Middle frontal gyrus (tissue), 1 donor: ENCODE data around the gene CALHM6.
A peak's percentile ranks its signal among the peaks of the same experiment; 100 is the strongest.

ENCODE experiments used
- DNase-seq: peaks from one replicate; pipeline ENCODE4 v3.0.0-alpha.2; 2015; ENCODE audit warnings: low spot score; ENCODE audit errors: extremely low spot score

The CALHM6 gene

GRCh38 chr6:116445102-116445501 lies 16.1 kb upstream of the CALHM6 start:
- DNase-seq = no peak

DNA sequence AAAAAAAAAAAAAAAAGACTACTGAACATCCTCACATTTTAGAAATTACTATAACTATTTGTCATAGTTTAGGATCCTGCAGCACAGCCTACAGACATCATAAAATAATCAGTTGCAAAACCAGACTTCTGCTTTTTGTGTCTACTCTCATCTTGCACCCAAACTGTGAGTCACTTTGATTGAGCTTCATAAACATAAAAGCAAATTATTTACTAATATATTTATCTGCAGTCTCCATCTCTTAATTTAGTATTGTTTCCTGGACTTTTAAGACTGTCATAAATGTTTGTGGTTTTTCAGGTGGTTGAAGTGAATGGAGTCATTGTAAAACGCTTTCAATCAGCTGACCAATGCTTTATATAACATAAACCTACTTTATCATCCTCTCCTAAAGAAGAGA lies 14.8 kb upstream of the CALHM6 start:
- DNase-seq = no peak

GRCh38 chr6:116447052-116447451 lies 14.1 kb upstream of the CALHM6 start:
- no peak for DNase-seq

GRCh38 chr6:116447496-116448011 lies 13.6 kb upstream of the CALHM6 start:
- DNase-seq = no peak

DNA sequence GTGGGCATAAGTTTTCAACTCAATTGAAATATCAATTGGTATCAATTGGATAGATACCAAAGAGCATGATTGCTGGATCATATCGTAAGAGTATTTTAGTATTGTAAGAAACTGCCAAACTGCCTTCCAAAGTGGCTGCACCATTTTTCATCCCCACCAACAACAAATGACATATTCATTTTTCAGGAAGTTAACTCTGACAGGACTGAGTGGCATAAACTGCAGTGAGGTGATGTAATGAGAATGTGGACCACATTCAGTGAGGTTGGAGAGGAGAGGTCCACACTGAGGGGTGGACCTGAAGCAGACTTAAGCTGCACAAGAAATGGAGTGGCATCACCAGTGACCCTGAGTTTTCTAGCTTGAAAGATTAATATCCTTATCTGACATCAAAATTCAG lies 11.6 kb upstream of the CALHM6 start:
- DNase-seq = no peak

- no peak for DNase-seq
These were observed 10.9 kb upstream of the CALHM6 start for GRCh38 chr6:116450185-116450710.

DNA sequence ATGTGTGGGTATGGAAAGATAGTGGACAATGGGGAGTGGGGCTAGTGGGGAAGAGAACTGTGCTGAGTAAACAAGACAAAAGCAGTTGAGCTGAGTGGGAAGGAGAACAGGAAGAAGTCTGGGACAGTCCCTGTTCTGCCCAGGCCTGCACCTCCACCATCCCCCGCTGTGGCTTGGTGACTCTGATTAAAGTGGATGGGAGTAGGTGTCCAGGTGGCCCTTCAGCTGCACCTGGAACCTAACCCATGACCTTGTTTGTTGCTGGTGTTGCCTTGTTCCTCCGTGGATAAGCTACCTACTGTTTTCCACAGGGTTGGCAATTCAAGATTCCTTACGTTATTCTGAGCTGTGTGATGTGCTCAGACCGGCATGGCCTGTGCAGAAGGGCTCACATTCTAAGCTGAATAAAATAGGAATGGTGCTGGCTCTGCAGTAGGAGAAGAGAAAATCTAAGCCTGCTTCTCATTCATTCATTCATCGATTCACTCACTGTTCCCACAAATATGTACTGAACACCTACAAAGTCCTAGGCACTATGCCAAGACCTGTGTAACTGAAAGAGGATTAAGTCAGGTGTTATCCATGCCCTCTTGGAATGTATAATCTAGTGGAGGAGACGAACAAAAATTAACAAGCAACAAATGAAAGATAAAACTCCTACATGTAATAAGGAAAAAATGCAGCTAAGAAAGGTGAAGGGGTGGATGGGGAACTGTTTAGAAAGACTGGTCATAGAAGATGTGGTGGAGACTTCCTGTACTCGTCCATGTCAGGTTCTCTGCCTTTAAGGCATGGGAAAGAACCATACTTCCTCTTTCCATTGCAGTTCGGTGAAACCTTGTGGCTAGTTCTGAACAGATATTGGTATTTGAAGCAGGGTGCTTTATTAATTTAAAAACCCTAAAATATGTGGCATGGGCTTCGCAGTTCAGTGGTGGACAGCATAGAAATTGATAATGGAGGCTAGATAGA lies 10.1 kb upstream of the CALHM6 start:
- DNase-seq = no peak

GRCh38 chr6:116451916-116452315 lies 9.3 kb upstream of the CALHM6 start:
- no peak for DNase-seq

DNA sequence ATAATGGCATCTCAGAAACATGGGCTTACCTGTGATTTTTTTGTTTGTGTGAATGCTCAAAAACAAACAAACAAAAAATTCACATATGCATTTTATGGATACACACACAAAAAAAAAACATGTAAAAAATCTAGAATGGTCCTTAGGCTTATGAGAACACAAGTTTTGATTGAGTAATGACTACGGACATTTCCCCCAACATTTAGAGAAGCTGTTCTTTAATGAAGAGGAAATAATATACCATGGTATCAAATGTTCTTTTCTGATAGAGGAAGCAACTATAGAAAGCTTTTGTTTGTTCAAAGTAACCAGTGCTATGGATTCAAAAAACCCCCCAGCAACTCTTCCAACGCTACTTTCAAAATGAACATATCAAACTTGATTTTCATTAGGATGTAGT lies 8.6 kb upstream of the CALHM6 start:
- DNase-seq = no peak

- DNase-seq = no peak
These were observed 5.1 kb upstream of the CALHM6 start for GRCh38 chr6:116456106-116456505.

DNA sequence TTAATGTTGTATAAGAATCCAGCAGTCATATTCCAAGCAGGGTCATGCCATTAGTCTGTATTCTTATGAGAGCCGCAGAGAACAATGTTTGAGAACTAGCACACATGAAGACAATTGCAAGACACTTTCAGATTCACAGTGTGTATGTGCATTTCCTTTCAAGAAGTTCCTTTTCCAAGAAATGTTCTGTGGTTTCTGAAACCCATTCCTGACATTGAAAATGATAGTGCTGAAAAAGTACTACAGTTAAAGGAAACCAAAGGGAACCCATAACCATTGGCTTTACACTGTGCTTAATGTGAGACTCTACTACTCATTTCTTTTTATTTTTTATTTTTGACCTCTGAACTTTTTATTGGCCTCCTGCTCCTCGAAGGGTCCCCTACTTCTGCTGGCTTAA lies 4.2 kb upstream of the CALHM6 start:
- no peak for DNase-seq

DNA sequence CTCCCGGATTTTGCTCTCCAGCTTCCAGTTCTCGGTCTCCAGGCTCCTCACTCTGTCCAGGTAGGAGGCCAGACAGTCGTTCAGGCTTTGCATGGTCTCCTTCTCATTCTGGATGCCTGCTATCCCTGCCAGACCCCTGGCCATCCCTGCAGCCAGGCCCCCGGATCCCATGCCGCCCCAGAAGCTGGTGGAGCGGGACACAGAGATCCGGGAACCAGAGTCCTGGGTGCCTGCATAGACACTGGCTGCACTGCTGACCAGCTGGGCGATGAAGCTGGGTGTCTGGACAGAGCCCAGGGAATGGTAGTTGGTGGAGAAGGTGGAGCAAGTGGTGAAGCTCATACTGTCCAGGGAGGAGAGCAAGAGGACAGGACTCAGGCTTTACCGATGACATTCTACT lies 2.9 kb upstream of the CALHM6 start:
- DNase-seq = no peak

DNA sequence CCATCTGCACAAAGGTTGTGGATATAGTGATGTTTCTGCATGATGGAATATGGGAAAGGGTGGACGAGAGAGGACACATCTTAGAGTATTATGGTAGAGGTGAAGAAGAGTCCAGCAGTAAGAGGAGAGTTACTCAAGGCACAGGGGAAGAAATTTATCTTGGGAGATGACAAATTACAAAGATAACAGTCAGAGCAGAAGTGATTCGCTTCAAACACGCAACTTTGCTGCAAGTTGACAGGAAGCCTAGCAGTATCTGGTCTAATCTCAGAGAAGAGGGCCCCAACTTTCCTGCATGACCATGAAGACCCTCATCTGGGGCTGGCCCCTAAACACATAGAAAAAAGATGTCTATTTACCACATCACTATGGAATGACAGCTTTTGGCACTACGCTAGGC lies 1.2 kb upstream of the CALHM6 start:
- no peak for DNase-seq

GRCh38 chr6:116461932-116462885 lies 1.0 kb downstream of the CALHM6 start:
- peak; percentile 20 for DNase-seq

- no peak for DNase-seq
These were observed 2.1 kb downstream of the CALHM6 start for GRCh38 chr6:116463301-116463700.

DNA sequence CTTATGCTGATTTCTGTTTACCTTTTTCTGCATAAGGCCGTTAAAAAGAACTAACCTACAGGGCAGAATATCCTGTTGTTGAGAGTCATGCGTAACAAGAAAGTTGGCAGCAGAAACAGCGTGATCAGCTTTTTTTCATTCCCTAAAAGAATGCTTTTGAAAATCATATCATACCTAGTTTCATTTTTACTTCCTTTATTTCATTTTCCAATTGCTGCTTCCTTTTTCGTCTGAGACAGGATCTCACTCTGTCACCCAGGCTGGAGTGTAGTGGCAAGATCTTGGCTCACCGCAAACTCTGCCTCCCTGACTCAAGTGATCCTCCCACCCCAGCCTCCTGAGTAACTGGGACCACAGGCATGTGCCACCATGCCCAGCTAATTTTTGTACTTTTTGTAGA lies 4.1 kb downstream of the CALHM6 start:
- no peak for DNase-seq

DNA sequence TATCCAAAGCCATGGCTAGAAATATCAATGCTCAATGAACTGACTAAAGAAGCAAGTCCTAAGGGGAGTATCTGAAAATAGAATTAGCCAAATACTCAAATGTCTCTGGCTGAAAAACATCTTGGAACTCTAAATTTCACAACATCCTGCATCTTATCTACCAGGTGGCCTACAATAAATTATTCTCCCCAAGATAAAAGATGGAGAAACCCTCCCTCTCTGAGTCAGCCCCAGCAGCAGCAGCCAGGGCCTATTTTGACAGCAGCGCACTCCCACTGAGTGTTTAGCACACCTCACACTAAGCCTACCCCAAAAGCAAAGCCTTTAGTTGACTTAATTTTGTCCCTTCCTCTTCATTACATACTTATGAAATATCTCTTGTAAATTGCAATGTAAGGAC lies 5.9 kb downstream of the CALHM6 start:
- no peak for DNase-seq

- no peak for DNase-seq
These were observed 6.3 kb downstream of the CALHM6 start for GRCh38 chr6:116467514-116467913.

DNA sequence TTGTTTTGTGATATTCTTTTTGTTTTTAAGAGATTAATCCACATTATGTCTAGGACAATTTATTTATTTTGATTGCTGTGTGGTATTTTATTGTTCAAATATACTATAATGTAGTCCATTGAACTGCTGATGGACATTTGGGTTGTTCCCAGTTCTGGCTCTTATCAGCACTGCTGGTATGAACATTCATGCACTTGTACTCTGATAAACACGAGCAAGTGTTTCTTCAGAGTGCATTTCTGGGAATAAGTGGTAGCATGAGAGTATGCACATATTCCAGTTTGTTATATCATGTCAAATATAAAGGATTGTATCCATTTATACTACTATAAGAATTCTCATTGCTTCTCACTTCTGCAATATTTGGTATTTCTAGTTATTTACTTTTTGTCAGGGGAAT lies 7.1 kb downstream of the CALHM6 start:
- DNase-seq = no peak

GRCh38 chr6:116471531-116471930 lies 10.4 kb downstream of the CALHM6 start:
- no peak for DNase-seq

DNA sequence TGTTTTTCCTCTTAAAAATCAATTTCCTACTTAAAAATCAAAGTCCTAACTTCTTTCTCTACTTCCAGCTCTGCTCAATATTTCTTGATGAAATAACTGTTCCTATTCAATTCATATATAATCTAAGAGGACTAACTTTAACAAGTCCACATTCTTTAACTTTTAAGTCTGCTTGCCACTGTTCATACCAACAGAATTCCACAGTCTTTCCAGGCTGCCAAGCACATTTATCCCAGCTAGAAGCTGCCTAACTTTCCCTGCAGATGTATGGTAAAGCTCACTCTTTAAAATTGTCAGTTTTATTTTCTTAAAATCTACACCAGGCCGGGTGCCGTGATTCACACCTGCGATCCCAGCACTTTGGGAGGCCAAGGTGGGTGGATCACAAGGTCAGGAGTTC lies 11.5 kb downstream of the CALHM6 start:
- DNase-seq = no peak

- no peak for DNase-seq
These were observed 14.0 kb downstream of the CALHM6 start for GRCh38 chr6:116475141-116475540.
